Activated B cell treated with CpG ODN at 0.5 μM for 24 hours (primary cell): ENCODE data around the gene LHX5. TPM values are rescaled to one million over a fixed set of nuclear protein-coding genes. Genes with fewer than 3 reads are reported as not detected.
A peak's percentile ranks its signal among the peaks of the same experiment; 100 is the strongest.

Source experiments
- ATAC-seq: fragments of 200-7000 bp; cut with Tn5 transposase; one replicate; pipeline ENCODE4 v1.10.0; 2021; ENCODE audit warnings: low read depth, mild to moderate bottlenecking, moderate library complexity
- CTCF ChIA-PET: fragments of 350-600 bp; sonication (Branson Sonifier 250); formaldehyde crosslinking; loops from one replicate; lab custom pipeline; 2021; ENCODE audit warnings: antibody characterized with exemption; lab: Charles Lee
- POLR2A ChIA-PET: fragments of 350-600 bp; sonication (Branson Sonifier 250); formaldehyde crosslinking; loops from one replicate; lab custom pipeline; 2021; ENCODE audit warnings: antibody characterized with exemption; lab: Charles Lee
- DNase-seq: peaks from one replicate; pipeline ENCODE4 v3.0.0; 2022
- H3K27ac Mint-ChIP-seq: one replicate; pipeline ENCODE4 v1.8.0; 2020; ENCODE audit warnings: mixed read lengths
- H3K27me3 Mint-ChIP-seq: one replicate; pipeline ENCODE4 v1.8.0; 2021; ENCODE audit warnings: mixed read lengths
- H3K36me3 Mint-ChIP-seq: one replicate; pipeline ENCODE4 v1.8.0; 2021; ENCODE audit warnings: low read depth, mixed read lengths
- H3K4me1 Mint-ChIP-seq: one replicate; pipeline ENCODE4 v1.8.0; 2021; ENCODE audit warnings: mixed read lengths
- H3K4me3 Mint-ChIP-seq: one replicate; pipeline ENCODE4 v1.8.0; 2020; ENCODE audit warnings: mild to moderate bottlenecking, mixed read lengths
- H3K9me3 Mint-ChIP-seq: one replicate; pipeline ENCODE4 v1.8.0; 2020; ENCODE audit warnings: mixed read lengths
- CTCF ChIP-seq: fragments of 200-600 bp; IDR thresholded peaks from one replicate; pipeline ENCODE4 v1.8.0; 2022; ENCODE audit warnings: antibody characterized with exemption, mild to moderate bottlenecking
- intact Hi-C: fragments of 100-400 bp; cut with micrococcal nuclease; formaldehyde crosslinking; loops from one replicate; pipeline ENCODE4 v1.15.1; 2024
- total RNA-seq: library from RNA; stranded (reverse); gene quantifications from 2 replicates; pipeline ENCODE4 v1.2.3, GENCODE V29; 2022

Gene LHX5
- total RNA-seq, 1 donor from 2014 or later, result not detected

- Mint-ChIP-seq H3K4me1 (peaks cover 25% of the 10 kb centered on the region), H3K36me3 (no peaks in the 10 kb centered on the region), H3K9me3 (no peaks in the 10 kb centered on the region), H3K4me3 (peak overlapping the region; percentile 66), H3K27ac (no peak overlapping the region), H3K27me3 (peaks cover 63% of the 10 kb centered on the region)
- ChIA-PET POLR2A (no interaction called here), CTCF (no interaction called here)
- no peak for ATAC-seq
- DNase-seq, result no peak
- no peak for TF ChIP-seq CTCF
- intact Hi-C loops, result no loop called here
Measured at GRCh38 chr12:113467502-113468364, 3.9 kb downstream of the LHX5 start.

DNA sequence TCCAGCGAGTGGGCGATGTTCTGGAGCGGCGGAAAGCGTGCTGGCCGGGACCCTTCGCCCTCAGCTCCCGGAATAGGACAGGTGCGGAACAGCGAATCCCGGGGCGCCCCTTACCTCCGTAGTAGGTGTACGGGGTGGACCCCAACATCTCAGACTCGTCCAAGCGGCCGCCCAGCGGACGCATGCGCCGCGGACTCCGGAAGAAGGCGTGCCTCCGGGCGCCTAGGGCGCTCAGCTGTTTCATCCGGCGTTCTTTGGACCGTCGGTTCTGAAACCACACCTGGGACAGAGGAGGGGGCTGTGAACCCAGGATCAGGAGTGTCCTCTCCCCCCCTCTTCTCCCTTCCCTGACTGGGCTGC lies 4.5 kb downstream of the LHX5 start:
- no peaks in the 10 kb centered on the region for H3K9me3 Mint-ChIP-seq
- intact Hi-C loops, result no loop called here
- no peaks in the 10 kb centered on the region for H3K36me3 Mint-ChIP-seq
- TF ChIP-seq CTCF, result no peak
- H3K27ac Mint-ChIP-seq, result no peak overlapping the region
- ChIA-PET CTCF (no interaction called here), POLR2A (no interaction called here)
- peaks cover 27% of the 10 kb centered on the region for H3K4me1 Mint-ChIP-seq
- DNase-seq (no peak), ATAC-seq (no peak)
- peaks cover 64% of the 10 kb centered on the region for H3K27me3 Mint-ChIP-seq
- H3K4me3 Mint-ChIP-seq, result peak overlapping the region; percentile 7

DNA sequence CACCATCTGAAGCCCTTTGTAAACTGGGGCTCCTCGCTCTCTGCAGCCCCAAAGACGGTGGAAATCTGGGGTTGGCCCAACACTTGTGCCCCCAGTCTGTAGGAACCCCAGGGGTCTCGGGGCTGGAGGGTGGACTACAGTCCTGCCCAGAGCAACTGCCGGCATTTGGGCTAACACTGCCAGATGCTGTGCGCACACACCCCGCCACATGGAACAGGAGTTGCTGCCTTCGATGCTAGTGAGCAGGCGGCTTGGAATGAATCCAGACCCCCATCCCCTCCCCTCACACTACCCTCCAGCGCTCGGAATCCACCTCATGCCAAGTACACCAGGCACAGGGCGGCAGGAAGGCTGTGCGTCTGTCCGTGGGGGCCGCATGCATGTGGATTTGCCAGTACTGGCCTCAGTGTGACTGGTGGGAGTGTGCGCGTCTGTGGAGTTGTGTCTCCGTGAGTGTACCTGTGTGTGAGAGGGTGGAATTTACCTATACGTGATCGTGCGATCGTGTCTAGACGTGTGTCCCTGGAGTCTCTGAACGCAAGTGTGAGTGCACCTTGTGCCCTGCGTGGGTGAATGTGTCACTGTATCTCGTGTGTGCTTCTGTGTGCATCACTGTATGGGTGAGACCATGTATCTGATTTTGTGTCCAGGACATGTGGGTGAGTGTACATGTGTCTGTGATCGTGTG lies 5.1 kb downstream of the LHX5 start:
- ATAC-seq (no peak), DNase-seq (no peak)
- intact Hi-C loops, result no loop called here
- H3K9me3 Mint-ChIP-seq, result no peaks in the 10 kb centered on the region
- peaks cover 27% of the 10 kb centered on the region for H3K4me1 Mint-ChIP-seq
- no peak overlapping the region for H3K27ac Mint-ChIP-seq
- no peak for TF ChIP-seq CTCF
- POLR2A ChIA-PET, result no interaction called here
- H3K36me3 Mint-ChIP-seq, result no peaks in the 10 kb centered on the region
- peaks cover 63% of the 10 kb centered on the region for H3K27me3 Mint-ChIP-seq
- CTCF ChIA-PET, result no interaction called here
- H3K4me3 Mint-ChIP-seq, result peak overlapping the region; percentile 7

DNA sequence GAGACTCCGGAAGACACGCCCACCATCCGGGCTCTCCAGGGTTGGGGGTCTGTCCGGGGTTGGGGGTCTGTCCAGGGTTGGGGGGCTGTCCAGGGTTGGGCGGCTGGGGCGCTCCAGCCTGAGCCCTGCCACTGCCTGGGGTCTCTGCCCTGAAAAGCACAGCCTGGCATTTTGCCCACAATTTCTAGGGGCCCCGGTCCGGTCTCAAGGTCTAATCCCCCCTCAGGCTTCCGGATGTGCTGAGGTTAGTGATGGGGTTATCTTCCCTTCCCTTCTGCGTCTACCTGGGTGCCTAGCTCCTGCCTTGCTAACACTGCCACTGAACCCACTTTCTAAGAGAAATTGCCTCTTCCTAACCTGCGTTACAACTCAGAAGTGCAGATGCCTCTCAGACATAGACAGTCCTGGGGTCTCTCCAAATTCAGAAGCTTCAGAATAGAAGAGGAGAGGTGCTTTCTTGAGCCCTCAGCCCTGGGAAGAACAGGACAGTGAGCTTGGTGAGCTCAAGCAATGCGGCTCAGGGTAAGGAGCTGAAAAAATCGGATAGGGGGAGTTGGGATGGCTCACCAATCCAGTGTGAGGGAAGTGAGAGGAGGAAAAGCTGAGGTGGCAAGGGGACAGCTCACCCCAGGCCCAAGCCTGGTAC lies 5.7 kb downstream of the LHX5 start:
- intact Hi-C loops, result no loop called here
- Mint-ChIP-seq H3K36me3 (no peaks in the 10 kb centered on the region), H3K27me3 (peaks cover 65% of the 10 kb centered on the region), H3K9me3 (no peaks in the 10 kb centered on the region), H3K27ac (no peak overlapping the region), H3K4me1 (peaks cover 27% of the 10 kb centered on the region), H3K4me3 (peak overlapping the region; percentile 28)
- ChIA-PET POLR2A (no interaction called here), CTCF (no interaction called here)
- no peak for ATAC-seq
- no peak for TF ChIP-seq CTCF
- DNase-seq, result no peak
